HG02610 (cell line): ENCODE data around the gene SLC39A13.

ENCODE experiments used
- ATAC-seq: cut with Tn5 transposase; IDR thresholded peaks from one replicate; pipeline ENCODE4 v1.9.1; 2021; ENCODE audit warnings: mild to moderate bottlenecking, moderate library complexity; ENCODE audit not compliant: unreplicated experiment

Gene SLC39A13

DNA sequence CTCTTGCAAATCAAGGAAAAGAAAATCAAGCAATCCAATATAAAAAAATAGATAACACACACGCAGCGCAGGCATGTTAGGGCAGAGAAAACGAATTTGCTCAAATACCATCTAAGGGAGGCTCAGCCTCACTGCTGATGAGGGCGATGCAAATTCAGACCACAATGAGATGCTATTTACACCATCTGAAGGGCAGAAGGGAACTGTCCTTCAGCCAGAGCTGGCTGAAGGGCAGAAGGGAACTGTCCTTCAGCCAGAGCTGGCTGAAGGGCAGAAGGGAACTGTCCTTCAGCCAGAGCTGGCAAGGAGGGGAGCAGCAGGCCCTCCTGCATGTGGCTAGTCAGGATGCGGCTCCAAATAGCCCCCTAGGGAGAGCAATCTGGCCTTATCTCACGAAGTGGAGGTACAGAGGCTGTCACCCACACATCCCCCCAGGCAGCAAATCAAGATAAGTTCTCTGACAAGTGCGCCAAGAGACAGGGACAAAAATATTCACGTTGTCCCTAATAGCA lies 7.6 kb upstream of the SLC39A13 start:
- ATAC-seq = peak; percentile 69

DNA sequence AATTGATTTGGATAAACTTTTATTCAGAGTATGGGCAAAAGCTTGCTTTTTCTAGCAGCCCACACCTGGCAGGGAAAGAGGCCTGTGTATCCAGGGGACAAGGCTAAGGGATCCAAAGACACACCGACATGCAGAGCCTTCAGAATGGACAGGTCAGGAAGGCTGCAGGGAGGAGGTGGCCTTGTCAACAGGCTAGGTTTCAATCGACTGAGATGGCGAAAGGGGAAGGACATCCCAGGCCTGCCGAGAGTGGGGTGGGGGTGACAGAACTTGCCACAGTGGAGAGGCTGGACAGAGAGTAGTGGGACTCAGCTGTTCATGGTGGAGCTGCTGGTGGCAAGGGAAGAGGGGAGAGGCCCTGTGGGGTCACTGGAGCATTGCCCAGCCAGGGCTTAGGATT lies 5.3 kb upstream of the SLC39A13 start:
- ATAC-seq = no peak

DNA sequence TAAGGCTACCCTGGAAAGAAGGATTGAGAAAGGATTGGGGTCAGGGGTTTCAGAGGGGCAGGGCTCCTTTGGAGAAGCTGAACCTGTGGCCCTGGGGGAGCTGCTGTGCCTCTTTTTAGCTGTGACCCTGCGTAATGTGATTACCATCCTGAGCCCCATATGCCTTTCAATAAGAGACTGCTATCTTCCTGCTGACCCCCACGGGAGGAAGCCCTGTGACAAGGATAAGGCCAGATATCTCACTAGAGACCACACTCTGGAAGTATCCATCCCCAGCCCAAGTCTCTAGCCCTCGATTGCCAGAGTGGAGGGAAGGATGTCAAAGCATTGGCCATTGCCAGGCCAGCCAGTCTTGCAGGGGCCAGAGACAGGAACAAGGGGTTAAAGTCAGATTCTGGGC lies 4.8 kb upstream of the SLC39A13 start:
- no peak for ATAC-seq

DNA sequence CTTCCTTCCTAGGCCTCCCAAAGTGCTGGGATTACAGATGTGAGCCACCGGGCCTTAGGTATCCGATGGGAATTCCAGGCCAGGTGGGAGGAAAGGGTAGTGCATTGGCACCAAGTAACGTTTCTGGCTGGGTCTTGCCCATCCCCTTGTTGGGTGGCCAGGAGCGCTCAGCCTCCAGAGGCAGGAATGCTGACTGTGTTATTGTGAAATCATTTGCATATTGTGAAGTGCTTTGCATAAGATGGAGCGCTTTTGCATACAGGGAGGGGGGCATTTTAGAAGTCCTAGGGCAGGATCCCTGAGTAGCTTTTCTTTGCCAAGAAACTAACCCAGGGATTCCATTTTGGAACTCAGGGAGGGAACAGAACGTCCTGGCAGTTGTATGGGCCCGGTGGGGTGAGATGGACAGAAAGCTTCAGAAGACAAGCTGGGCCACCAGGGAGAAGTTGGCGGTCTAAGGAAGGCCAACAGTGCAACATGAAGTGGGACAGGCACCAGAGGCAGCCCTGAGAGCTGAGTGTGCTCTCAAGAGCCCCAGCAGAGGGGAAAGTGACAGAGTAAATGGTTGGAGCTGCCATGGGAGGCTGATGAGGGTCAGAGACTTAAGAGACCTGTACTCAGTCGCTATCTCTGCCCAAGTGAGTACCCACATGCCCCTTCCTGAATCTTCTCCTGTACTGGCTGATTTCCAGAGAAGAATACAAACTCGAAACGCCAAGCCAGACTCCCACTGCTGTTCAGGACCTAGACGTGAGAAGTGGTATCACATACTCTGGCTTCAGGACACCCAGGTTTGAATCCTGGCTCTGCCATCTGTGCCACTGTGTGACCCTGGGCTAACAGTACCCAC lies 1.3 kb upstream of the SLC39A13 start:
- no peak for ATAC-seq

DNA sequence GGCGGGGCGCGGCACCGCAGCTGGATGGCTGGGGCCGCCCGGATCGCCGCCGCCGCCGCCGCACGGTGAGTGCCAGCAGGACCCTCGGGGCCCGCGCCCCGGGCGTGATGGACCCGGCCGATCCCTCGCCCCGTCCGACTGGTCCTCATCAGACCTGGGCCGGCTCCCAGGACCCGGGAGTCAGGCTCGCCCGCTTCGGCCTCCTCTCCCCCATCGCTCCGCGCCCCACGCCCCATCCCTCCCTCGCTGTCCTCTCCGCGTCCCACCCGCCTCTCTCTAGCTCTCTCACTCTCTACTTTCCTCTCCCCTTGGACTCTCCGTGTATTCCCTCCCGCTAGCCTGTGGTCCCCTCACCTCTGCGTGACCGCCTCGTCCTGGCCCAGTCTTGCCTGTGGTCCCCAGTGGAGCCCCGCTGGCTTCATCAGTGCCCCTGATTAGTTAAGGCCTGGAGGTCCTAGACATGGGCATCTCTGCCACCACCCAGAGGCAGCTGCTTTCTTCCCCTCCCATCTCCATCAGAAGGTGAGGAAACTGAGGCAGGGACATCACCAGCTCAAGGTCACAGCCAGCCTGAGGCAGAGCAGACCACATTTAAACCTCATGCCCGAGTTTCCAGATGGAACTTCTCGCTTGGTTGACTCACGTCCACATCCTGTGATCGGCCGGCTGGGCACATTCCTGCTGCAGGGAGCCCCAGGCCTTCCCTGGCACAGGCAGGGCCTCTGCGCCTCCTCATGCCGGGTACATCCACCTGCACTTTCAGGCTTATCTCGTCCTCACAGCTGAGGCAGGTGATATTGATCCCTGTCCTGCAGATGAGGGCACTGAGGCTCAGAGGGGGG lies 429 bp downstream of the SLC39A13 start:
- ATAC-seq = no peak

DNA sequence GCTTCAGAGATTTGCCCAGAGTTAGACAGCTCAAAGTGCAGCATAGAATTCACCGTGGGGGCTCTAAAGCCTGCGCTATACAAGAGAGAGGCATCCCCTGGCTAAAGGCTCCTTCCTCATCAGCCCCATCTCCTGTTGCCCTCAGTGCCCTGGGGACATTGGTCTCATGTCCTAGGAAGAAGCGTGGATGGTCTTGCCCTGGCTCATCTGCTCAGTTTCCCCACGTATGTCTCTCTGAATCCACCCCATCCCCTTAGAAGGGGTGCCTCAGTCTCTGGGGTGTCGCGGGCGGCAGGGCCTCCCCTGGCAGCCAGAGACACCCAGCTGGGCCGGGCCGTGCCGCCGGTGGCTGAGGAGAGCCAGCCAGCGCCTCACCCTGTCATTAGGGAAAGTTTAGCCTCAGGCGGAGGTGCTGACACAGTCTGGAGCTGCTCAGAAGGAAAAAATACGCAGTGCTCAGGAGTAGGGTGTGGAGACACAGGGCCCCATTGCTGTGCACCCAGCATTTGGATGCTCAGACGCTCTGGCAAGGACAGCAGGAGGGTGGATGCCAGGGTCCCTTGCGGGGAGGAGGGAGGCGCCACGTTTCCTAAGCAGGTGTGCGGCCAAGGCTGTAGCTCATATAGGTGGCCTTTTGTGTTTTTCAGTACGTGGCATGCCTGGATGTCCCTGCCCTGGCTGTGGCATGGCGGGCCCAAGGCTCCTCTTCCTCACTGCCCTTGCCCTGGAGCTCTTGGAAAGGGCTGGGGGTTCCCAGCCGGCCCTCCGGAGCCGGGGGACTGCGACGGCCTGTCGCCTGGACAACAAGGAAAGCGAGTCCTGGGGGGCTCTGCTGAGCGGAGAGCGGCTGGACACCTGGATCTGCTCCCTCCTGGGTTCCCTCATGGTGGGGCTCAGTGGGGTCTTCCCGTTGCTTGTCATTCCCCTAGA lies 1.3 kb downstream of the SLC39A13 start:
- no peak for ATAC-seq

DNA sequence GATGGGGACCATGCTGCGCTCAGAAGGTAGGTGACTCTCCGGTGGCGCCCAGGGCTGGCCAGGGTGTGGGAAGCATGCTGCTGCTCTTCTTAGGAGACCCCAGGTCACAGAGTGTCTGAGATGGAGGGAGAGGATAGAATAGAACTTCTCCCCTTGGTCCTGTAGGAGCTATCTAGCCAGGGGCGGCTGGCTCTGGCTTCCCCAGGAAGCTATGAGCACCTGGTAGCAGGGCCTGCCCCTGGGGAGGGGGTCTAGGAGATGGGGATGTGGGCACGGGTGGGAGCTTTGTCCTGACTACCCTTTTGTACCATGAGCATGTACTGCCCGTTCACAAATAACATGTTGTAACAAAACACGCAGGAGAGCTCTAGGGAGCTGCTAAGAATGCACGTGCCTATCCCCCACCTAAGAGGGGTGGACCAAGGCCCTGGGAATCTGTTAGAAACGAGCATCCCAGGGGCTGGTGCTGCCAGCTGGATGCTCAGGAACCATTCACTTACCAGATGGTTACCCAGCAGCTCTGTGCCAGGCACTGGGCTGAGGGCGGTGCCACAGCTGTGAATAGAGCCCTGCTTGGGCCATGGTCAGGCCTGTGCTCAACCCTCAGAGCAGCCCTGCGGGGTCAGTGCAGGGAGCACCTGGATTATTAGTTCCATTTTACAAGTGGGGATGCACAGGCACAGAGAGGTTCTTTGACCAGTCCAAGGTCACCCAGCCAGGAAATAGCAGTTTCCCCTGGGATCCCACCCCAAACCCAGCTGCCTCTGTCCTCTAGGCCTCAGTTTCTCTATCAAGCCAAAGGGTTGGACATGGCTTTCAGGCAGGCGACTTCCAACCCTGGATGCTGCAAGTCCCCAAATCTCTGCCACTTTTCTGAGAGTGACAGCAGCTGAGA lies 2.2 kb downstream of the SLC39A13 start:
- ATAC-seq = no peak

DNA sequence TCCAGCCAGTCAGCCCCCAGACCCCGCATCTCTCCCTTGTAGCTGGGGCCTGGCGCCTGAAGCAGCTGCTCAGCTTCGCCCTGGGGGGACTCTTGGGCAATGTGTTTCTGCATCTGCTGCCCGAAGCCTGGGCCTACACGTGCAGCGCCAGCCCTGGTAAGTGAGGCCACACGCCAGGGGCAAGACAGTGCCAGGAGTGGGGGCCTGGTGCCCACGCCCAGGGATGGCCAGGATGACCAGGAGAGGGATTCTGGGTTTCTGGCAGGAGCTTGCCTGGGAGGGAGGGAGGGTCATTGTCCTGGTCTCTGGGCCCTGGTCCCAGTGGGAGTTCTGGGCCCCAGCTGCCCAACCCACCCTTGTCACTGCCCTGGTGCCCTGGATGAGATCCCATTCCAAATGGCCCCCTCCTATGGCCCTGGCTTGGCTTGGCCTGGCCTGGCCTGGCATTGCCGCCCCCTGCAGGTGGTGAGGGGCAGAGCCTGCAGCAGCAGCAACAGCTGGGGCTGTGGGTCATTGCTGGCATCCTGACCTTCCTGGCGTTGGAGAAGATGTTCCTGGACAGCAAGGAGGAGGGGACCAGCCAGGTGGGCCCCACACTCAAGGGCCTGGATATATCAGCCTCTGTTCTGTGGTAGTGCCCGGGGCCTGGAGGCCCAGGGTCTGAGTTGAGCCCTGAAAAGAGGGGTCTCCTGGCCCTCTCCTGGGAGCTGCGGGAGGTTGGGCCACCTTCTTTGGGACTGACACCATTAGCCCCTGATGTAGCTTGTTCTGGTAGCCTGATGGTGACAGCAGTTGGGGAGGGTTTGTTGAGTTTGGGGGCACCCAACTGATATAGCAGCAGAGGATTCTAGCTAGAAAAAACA lies 3.7 kb downstream of the SLC39A13 start:
- no peak for ATAC-seq

DNA sequence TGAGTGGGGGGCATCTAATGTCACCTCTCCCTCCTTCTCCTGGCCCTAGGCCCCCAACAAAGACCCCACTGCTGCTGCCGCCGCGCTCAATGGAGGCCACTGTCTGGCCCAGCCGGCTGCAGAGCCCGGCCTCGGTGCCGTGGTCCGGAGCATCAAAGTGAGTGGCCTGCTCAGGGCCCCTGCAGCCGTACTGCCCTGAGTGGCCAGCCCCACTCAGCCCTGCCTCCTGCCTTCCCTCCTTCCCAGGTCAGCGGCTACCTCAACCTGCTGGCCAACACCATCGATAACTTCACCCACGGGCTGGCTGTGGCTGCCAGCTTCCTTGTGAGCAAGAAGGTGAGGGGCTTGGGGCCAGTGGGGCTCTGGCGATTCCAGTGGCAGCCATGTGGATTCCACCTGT lies 5.0 kb downstream of the SLC39A13 start:
- no peak for ATAC-seq

DNA sequence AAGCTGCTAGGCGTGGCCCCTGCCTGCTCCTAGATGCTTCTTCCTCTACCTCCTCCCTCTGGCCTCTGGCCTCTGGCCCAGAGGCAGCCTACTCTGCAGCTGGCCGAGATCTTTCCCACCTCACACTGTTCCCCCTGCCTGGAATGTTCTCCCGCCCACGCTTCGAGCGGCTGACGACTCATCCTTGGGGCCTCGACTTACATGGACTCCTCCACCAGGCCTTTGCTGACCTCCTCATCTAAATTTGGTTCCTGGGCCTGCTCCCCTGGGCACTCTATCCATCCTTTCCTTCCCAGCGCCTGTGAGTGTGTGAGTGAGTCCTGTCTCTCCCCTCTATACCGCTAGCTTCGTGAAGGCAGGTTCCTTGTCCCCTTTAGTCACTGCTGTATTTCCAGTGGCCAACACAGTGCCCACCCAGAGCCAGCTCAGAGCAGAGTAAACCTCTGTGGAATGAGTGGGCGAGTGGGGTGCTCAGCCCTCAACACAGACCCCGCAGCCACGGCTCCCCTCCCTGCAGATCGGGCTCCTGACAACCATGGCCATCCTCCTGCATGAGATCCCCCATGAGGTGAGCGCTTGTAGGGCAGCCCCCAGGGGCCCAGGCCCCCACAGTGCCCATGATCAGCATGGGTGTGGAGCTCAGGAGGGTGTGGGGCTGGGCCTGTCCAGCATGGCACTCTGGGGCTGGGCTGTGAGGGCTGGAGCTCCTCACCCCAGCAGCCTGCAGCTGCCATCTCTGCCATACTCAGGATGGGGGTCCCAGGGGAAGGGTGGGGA lies 5.7 kb downstream of the SLC39A13 start:
- no peak for ATAC-seq

DNA sequence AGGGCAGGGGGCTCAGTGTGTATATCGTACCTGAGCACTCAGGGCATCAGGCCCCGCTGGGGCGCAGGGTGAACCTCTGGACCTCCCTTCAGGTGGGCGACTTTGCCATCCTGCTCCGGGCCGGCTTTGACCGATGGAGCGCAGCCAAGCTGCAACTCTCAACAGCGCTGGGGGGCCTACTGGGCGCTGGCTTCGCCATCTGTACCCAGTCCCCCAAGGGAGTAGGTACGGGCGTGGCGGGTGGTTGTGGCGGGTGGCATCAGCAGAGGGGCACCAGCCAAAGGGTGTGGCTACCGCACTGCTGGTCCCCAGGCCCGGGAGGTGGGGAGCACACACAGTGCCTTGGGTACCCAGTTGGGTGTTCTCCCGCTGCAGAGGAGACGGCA lies 6.3 kb downstream of the SLC39A13 start:
- no peak for ATAC-seq

DNA sequence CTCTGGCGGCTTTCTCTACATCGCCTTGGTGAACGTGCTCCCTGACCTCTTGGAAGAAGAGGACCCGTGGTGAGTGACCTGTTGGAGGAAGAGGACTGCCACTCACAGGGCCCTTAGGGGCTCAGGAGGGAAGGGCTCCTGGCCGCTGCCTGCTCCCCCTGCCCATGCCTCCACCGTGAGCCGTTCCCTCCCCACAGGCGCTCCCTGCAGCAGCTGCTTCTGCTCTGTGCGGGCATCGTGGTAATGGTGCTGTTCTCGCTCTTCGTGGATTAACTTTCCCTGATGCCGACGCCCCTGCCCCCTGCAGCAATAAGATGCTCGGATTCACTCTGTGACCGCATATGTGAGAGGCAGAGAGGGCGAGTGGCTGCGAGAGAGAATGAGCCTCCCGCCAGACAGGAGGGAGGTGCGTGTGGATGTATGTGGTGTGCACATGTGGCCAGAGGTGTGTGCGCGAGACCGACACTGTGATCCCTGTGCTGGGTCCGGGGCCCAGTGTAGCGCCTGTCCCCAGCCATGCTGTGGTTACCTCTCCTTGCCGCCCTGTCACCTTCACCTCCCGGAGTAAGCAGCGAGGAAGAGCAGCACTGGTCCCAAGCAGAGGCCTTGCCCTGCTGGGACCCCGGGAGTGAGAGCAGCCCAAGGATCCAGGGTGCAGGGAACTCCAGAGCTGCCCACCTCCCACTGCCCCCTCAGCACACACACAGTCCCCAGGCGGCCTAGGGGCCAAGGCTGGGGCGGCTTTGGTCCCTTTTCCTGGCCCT lies 6.9 kb downstream of the SLC39A13 start:
- no peak for ATAC-seq

DNA sequence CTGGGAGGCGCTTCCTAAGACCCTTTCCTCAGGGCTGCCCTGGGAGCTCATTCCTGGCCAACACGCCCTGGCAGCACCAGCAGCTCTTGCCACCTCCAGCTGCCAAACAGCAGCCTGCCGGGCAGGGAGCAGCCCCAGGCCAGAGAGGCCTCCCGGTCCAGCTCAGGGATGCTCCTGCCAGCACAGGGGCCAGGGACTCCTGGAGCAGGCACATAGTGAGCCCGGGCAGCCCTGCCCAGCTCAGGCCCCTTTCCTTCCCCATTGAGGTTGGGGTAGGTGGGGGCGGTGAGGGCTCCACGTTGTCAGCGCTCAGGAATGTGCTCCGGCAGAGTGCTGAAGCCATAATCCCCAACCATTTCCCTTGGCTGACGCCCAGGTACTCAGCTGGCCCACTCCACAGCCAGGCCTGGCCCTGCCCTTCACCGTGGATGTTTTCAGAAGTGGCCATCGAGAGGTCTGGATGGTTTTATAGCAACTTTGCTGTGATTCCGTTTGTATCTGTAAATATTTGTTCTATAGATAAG lies 7.6 kb downstream of the SLC39A13 start:
- ATAC-seq = no peak

DNA sequence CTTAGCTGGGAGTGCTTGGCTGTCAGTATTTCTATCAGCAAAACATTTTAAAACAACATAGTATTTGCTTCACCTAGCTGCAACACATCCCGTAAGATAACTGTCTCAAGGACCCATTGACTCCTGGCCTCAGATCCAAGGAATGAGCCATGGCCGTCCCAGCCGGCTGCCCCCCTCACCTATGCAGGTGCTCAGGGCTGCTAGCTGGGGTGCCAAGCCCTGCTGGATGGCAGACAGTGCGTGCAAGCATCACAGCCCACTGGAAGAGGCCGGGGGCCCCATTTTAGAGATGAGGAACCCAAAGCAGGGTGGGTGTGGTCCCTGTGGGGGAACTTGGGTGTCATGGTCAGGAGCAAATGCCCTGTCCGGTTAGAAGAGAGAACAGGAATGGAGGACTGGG lies 9.3 kb downstream of the SLC39A13 start:
- no peak for ATAC-seq

DNA sequence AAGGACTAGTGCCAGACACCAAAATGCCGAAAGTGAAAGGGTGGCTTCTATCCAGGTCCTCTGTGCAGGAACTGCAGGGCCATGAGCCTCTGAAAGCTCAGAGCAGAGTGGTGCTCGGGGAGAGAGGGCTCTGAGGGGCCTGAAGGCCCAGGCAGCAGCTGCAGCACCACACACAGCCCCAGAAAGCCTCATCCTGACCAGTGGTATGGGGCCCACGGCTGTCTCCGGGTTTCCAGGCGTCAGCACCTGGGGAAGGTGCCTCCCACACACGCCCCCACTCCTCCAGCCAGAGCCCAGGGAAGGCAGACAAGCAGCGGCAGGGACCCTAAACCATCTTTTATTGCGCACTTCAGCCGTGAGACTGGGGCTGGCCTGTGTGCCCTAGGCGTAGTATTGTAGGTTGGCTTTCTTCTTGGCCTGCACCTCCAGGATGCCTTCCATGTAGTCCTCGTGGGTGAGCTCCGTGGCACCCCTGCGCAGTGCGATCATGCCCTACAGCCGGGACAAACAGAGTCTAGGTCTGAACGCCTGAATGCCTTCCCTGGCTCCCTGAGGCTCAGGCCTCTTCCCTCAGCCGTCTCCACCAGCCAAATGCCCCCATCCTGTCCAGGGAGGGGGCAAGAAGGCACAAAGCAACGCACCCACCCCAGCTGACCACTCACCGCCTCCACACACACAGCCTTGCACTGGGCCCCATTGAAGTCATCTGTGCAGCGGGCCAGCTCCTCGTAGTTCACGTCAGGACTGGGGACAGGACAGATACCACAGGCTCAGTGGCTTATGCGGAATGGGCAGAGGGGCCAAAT lies 10.3 kb downstream of the SLC39A13 start:
- no peak for ATAC-seq

DNA sequence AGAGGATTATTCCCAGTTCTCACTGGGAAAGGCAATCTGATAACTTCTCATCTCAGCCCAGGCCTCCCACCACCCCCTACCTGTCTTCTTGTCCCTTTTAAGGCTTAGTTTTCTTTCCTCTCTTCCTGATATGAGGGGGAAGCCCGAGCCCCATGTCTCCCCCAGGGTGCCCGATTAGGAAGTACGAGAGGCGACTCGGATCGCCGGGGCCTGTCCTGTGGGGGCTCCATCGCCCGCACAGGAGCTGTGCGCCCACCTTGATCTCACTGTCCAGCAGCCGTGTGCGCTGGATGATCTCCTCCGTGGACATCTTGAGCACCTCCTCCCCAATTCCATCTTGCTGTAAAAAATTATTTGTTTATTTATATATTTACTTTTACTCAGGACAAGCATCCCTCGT lies 17.2 kb downstream of the SLC39A13 start:
- no peak for ATAC-seq
